HCEC 1CT (cell line): Measurements from ENCODE around the gene SLCO4C1.
A peak's percentile ranks its signal among the peaks of the same experiment; 100 is the strongest.
"Not testable (repeated sequence)": the region's sequence is repeated elsewhere in the genome, so short reads cannot be mapped to it uniquely, and the experiment has no call there.

ENCODE experiments used
- DNase-seq: peaks from one replicate; pipeline ENCODE4 v3.0.0-alpha.2; 2017

Gene SLCO4C1

GRCh38 chr5:102296178-102296817, at the start of gene SLCO4C1:
SLCO4C1 (minus strand) TSS chr5:102296284; CDS start chr5:102296262, 22 bp downstream.
- DNase-seq, result peak; percentile 2

- no peak for DNase-seq
Measured at GRCh38 chr5:102341681-102342288, 45.7 kb upstream of the SLCO4C1 start.

GRCh38 chr5:102324714-102325113, 28.6 kb upstream of the SLCO4C1 start:
- no peak for DNase-seq

- DNase-seq, result not testable (repeated sequence)
Measured at GRCh38 chr5:102318801-102319200, 22.7 kb upstream of the SLCO4C1 start.

- DNase-seq, result no peak
Measured at GRCh38 chr5:102314328-102314727, 18.2 kb upstream of the SLCO4C1 start.

GRCh38 chr5:102313912-102314311, 17.8 kb upstream of the SLCO4C1 start:
- DNase-seq, result no peak

DNA sequence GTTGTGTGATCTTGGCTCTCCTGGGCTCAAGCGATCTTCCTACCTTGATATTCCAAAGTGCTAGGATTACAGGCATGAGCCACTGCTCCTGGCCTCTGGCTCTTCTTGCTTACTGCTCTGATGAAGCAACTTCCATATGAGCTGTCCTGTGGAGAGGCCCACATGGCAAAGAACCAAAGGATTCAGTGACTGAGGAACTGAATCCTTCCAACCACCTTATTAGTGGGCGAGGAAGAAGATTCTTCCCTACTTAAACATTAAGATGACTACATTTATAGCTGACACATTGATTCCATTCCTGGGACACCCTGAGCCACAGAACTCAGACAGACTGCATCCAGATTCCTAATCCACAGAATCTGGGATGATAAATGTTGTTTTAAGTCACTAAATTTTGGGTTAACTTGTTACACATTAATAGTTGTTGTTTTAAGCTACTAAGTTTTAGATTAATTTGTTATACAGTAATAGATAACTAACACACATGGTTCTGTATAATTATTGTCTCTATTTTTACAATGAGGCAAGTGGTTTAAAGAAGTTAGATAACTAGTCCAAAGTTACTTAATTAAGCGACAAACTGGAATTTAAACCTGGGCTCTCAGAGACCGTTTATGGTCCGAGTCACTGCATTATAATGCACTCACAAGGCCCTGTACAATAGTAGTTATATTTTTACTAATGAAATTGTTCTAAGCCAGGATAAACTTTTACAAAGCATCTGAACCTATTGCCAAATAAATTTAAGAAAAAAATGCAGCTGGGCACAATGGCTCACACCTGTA, 16.7 kb upstream of the SLCO4C1 start:
- DNase-seq, result peak; percentile 20

DNA sequence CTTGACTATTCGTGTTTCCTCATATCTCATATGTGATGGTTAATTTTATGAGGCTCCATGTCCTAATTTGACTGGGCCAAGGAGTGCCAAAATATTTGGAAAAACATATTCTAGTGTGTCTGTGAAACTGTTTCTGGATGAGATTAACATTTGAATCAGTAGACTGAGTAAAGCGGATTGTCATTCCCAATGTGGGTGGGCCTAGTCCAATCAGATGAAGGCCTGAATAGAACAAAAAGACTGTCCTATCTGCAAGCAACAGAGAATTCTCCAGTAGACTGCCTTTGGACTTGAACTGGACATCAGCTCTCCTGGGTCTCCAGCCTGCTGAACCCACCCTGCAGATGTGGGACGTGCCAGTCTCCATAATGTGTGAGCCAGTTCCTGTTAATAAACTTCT, 13.5 kb upstream of the SLCO4C1 start:
- no peak for DNase-seq

DNA sequence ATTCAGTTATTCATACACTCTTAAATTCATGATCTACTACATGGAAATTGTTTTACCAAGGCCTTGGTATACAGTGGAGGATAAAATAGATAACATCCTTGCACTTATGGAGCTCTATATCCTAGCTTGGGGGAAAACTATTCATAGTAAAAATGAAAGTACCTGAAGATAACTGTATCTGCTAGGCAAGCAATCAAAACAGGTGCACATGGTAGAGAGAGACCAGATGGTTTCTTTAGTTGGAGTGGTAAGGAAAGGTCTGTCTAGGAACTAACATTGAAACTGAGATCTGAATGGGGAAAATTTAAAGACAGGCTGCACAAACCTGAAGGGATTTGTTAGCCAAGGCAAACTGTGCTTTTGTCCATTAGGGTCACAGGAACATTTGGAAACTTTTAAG, 11.1 kb upstream of the SLCO4C1 start:
- no peak for DNase-seq

- no peak for DNase-seq
Measured at GRCh38 chr5:102306121-102306520, 10.0 kb upstream of the SLCO4C1 start.

DNA sequence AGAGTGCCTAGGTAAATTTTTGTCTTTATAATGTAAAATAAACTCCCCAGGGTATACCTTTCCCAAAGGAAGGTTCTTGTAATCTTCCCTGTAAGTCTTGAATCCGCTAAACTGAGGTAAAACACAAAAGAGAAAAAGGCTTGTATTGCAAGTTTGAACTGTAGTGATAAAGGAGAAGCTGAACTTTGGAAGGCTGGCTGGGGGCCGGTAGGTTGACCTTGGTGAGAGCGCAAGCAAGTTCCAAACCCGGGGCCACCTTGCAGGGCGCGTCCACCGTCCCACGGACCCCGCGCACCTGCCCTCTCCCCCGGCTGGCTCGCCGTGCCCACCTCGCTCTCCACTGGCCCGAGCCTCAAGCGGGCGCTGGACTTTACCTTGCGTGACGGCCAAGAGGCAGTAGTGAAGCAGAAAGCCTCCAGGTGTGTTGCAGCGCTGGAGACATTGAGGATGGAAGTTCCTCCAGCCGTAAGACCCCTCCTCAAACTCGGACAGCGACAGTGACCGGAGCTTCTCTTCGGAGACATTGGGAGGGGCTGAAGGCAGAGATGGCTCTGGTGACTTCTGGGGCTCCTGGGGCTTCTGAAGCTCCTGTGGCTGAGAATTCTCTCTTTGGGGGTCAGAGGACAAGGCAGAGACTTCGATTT, 428 bp downstream of the SLCO4C1 start:
- no peak for DNase-seq

GRCh38 chr5:102294886-102295395, 1.1 kb downstream of the SLCO4C1 start:
- no peak for DNase-seq

DNA sequence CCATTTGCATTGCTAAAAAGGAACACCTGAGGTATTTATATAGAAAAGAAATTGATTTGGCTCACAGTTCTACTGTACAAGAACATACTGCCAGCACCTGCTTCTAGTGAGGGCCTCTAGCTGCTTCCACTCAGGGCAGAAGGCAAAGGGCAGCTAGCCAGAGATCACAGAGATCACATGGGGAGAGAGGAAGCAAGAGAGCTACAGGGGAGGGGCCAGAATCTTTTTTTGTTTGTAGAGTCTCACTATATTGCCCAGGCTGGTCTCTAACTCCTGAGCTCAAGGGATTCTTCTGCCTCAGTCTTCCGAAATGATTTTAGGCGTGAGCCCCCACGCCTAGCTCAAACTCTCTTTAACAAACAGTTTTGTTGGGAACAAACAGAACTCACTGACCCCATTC, 6.1 kb downstream of the SLCO4C1 start:
- no peak for DNase-seq

GRCh38 chr5:102289251-102289899, 6.7 kb downstream of the SLCO4C1 start:
- DNase-seq, result no peak

- DNase-seq, result no peak
Measured at GRCh38 chr5:102288630-102289029, 7.5 kb downstream of the SLCO4C1 start.

GRCh38 chr5:102286476-102286875, 9.6 kb downstream of the SLCO4C1 start:
- DNase-seq, result no peak

- no peak for DNase-seq
Measured at GRCh38 chr5:102283102-102283797, 12.8 kb downstream of the SLCO4C1 start.

GRCh38 chr5:102279711-102280110, 16.4 kb downstream of the SLCO4C1 start:
- DNase-seq, result no peak

DNA sequence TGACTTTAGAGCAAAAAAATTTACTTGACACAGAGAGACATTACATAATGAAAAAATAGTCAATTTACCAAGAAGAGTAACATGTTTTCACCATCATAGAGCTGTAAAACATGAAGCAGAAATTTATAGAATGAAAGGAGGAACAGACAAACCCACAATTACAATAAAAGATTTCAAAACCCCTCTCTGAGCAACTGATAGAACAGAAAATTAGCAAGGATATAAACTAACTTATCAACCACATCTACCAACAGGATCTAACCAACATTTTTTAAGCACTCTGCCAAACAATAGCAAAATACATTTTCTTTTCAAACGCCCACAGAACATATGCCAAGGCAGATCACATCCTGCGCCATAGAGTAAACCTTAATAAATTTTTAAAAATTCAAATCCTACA, 17.9 kb downstream of the SLCO4C1 start:
- no peak for DNase-seq

DNA sequence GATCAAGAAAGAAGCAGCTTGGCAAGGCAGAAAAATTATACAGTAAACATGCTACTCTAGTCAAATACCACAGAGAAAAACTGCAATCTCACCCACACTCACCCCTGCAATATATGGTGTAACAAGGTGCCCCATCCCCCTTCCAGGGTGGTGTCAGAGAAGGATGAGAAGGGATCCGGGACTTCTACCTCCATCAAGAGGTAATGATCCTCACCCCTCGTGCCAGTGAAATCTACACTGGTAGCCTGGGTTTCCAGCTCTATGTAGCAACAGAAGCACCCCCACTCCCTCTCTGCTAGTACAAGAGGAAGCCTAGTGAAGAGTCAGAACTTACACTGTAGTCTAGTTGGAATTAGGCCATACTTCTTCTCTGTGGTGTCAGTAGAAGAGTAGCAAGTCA, 18.9 kb downstream of the SLCO4C1 start:
- no peak for DNase-seq

DNA sequence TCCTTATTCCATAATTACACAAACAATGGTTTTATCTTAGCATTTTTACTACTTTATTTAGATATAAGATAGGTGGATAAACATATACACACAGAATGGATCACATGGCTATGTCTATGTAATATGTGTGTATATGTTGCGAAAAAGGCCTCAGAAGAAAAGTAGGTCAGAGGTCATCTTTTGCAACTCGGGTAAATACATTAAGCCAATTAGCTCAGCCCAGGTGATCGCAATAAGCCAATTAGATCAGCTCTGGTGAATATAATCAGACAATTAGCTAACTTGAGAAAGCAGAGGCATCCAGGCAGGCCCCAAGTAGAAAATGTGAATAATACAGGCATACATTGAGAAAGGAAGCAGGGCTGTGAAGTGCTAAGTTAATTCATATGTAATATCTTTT, 24.3 kb downstream of the SLCO4C1 start:
- no peak for DNase-seq

GRCh38 chr5:102270036-102270435, 26.0 kb downstream of the SLCO4C1 start:
- no peak for DNase-seq
